Smooth muscle cell of the pulmonary artery (primary cell): Measurements from ENCODE around the gene ING4. TPM values are rescaled to one million over a fixed set of nuclear protein-coding genes. Genes with fewer than 3 reads are reported as not detected.

Source experiments
- total RNA-seq: library from RNA; depleted of rRNA; stranded (reverse); fragments of >200 nt; gene quantifications from 2 replicates; pipeline ENCODE4 v1.2.3, GENCODE V29; 2014

Gene ING4
- total RNA-seq, result 26.9 and 27.4 TPM in 2 replicates

GRCh38 chr12:6662906-6663742 is at the start of gene ING4:
TSS of gene ING4 (minus strand) at chr12:6663119. CDS start at chr12:6663101, 18 bp downstream.

GRCh38 chr12:6700646-6701051 is 37.7 kb upstream of the ING4 start, which contains the start of gene PIANP:
TSS of gene PIANP (minus strand) at chr12:6700815. CDS start at chr12:6698061, 2,754 bp downstream.

GRCh38 chr12:6688999-6689882 is 26.3 kb upstream of the ING4 start, which contains the start of gene ZNF384:
TSS of gene ZNF384 (minus strand) at chr12:6689375. CDS start at chr12:6679520, 9,855 bp downstream.

GRCh38 chr12:6647083-6647604 is 15.8 kb downstream of the ING4 start, which contains the start of gene ACRBP:
TSS of gene ACRBP (minus strand) at chr12:6647432. CDS start at chr12:6647366, 66 bp downstream.

GRCh38 chr12:6635856-6636531 is 26.9 kb downstream of the ING4 start, which contains the start of gene LPAR5:
TSS of gene LPAR5 (minus strand) at chr12:6635959. CDS start at chr12:6621248, 14,711 bp downstream.

Other genes with a start within 250 kb of the ING4 start
- gene CD27, start 218.2 kb downstream of the ING4 start, total RNA-seq, result not detected in 2 replicates
- gene TAPBPL, start 211.1 kb downstream of the ING4 start, total RNA-seq, result 7.6 and 14.7 TPM in 2 replicates
- gene VAMP1, start 192.4 kb downstream of the ING4 start, total RNA-seq, result 10.9 and 20.4 TPM in 2 replicates
- gene MRPL51, start 169.9 kb downstream of the ING4 start, total RNA-seq, result 71.8 and 72.8 TPM in 2 replicates
- 40.5 and 47.6 TPM in 2 replicates for gene NCAPD2, start 169.0 kb downstream of the ING4 start, total RNA-seq
- gene GAPDH, start 128.6 kb downstream of the ING4 start, total RNA-seq, result 12,763 and 13,179 TPM in 2 replicates
- 14.7 and 16.1 TPM in 2 replicates for gene IFFO1, start 107.1 kb downstream of the ING4 start, total RNA-seq
- gene NOP2, start 94.8 kb downstream of the ING4 start, total RNA-seq, result 10.0 and 19.5 TPM in 2 replicates
- 238 and 263 TPM in 2 replicates for gene CHD4, start 55.7 kb downstream of the ING4 start, total RNA-seq
- gene LPAR5, start 27.2 kb downstream of the ING4 start, total RNA-seq, result 0.03 TPM in 1 of 2 replicates, not detected in the other
- 0.13 and 0.26 TPM in 2 replicates for gene ACRBP, start 15.7 kb downstream of the ING4 start, total RNA-seq
- 16.4 and 16.8 TPM in 2 replicates for gene ZNF384, start 26.3 kb upstream of the ING4 start, total RNA-seq
- gene PIANP, start 37.7 kb upstream of the ING4 start, total RNA-seq, result 1.1 and 1.3 TPM in 2 replicates
- gene COPS7A, start 60.9 kb upstream of the ING4 start, total RNA-seq, result 145 and 173 TPM in 2 replicates
- gene MLF2, start 90.0 kb upstream of the ING4 start, total RNA-seq, result 158 and 166 TPM in 2 replicates
- gene PTMS, start 103.2 kb upstream of the ING4 start, total RNA-seq, result 45.0 and 47.1 TPM in 2 replicates
- not detected in 2 replicates for gene LAG3, start 109.4 kb upstream of the ING4 start, total RNA-seq
- gene CD4, start 126.4 kb upstream of the ING4 start, total RNA-seq, result 0.26 and 13.2 TPM in 2 replicates
- 2.7 and 6.6 TPM in 2 replicates for gene GPR162, start 158.7 kb upstream of the ING4 start, total RNA-seq
- 170 and 258 TPM in 2 replicates for gene P3H3, start 165.3 kb upstream of the ING4 start, total RNA-seq
- 2.0 and 3.2 TPM in 2 replicates for gene GNB3, start 177.8 kb upstream of the ING4 start, total RNA-seq
- 3.5 and 6.3 TPM in 2 replicates for gene CDCA3, start 188.2 kb upstream of the ING4 start, total RNA-seq
- 90.6 and 117 TPM in 2 replicates for gene USP5, start 189.0 kb upstream of the ING4 start, total RNA-seq
- gene TPI1, start 204.4 kb upstream of the ING4 start, total RNA-seq, result 1,691 and 1,978 TPM in 2 replicates
- gene SPSB2, start 210.2 kb upstream of the ING4 start, total RNA-seq, result 4.8 and 6.3 TPM in 2 replicates
- gene LRRC23, start 241.7 kb upstream of the ING4 start, total RNA-seq, result 12.4 and 13.3 TPM in 2 replicates